ENCODE results near the gene LPP.

GRCh38 chr3:188294113-188294512 is 140.2 kb downstream of the LPP start:
- TF ChIP-seq RFX5 (IDR thresholded peaks at IDR 0.05) (no peak), MYC (IDR thresholded peaks at IDR 0.05; ENCODE audit: borderline replicate concordance, low read length) (no peak), SMC3 (IDR thresholded peaks at IDR 0.05) (no peak), CTCF (IDR thresholded peaks at IDR 0.05) (no peak), RAD21 (conservative IDR thresholded peaks at IDR 0.05 in 1 of 2, IDR thresholded peaks at IDR 0.05 in 1 of 2) (no peak), JUN (IDR thresholded peaks at IDR 0.05) (no peak), POLR2A (IDR thresholded peaks at IDR 0.05; ENCODE audit: low read length) (no peak), CEBPB (IDR thresholded peaks at IDR 0.05) (peak; percentile 63 to 82; a peak in 3 of 4 replicates), ZNF302 (CRISPR knock-in tag; IDR thresholded peaks at IDR 0.05) (no peak), MAX (IDR thresholded peaks at IDR 0.05) (no peak), HMGXB4 (CRISPR knock-in tag; IDR thresholded peaks at IDR 0.05; ENCODE audit: borderline replicate concordance) (no peak), BHLHE40 (IDR thresholded peaks at IDR 0.05; ENCODE audit: low read depth, low read length) (no peak), ESRRA (IDR thresholded peaks at IDR 0.05; ENCODE audit: borderline replicate concordance, low read length) (no peak)
